WTC11 (cell line): ENCODE results near the gene NPR3.

Experiments used
- ATF2 ChIP-seq: sonication (generic); formaldehyde crosslinking; IDR thresholded peaks from 2 replicates; pipeline ENCODE4 v1.8.1; 2022; ENCODE audit warnings: low read depth, missing genetic modification reagents, borderline replicate concordance
- CTCF ChIP-seq: fragments of 200-600 bp; IDR thresholded peaks from 2 replicates; pipeline ENCODE4 v1.8.0; 2022; ENCODE audit warnings: antibody characterized with exemption
- ZNF232 ChIP-seq: sonication (generic); formaldehyde crosslinking; IDR thresholded peaks from 2 replicates; pipeline ENCODE4 v1.8.0; 2022; ENCODE audit warnings: mild to moderate bottlenecking, missing genetic modification reagents

GRCh38 chr5:32712481-32713360 lies 1.6 kb downstream of the NPR3 start:
- TF ChIP-seq CTCF (no peak), ATF2 (CRISPR knock-in tag) (no peak), ZNF232 (CRISPR knock-in tag) (no peak)
